ELF-1 (cell line): Measurements from ENCODE around the gene DAPK2.

ENCODE experiments used
- DNase-seq: peaks from one replicate; pipeline ENCODE4 v3.0.0-alpha.2; 2016; ENCODE audit warnings: low read depth, low spot score

DAPK2 gene

DNA sequence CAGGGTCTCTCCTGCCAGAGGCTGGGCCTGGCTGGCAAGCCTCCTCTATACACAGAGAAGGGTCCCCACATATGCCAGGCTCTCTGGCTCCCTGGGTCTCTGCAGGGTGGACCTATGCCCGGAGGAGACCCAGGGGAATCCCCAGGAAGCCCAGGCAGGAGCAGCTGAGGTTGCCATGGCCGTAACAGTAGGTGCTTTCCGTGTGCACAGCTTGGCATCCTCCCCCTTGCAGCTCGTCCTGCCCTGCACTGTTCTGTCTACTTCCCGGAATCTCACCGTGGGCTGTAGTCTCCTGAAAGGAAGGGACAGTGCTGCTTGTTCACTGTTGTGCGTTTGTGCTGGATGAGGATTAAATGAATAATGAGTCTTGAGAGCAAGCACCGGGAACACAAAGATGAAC lies 47.8 kb downstream of the DAPK2 start:
- DNase-seq = no peak

DNA sequence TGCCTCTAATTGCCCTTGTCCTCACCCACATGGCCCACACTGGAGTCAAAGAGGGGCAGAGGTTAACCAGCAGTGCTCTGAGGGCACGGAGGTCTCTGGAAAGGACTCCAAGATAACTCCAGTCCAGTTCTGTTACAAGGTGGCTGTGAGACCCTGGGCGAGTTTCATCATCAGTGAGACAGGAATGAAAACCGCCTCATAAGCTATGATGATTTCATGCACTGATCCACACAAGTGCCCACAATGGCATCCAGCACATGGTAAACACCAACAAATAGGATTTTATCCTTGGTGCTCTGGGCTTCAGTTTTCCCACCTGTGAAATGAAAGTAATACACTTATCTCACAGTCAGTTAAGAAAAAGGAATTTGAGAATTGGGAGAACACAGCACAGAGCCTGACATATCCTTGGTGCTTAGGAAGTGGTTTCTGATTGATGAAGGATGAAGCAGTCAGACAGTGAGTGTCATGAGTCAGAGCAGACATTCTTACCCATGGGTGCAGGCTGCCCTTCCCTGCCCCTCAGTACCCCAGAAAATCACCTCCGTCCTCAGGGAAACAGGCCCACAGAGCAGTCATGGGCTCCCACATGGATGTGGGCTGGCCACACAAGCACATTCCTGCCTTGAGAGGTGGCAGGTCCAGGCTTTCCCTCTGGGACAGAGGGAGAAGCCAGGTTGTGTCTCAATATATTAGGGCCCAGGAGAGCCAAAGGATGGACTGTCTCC lies 48.4 kb downstream of the DAPK2 start:
- DNase-seq = no peak

DNA sequence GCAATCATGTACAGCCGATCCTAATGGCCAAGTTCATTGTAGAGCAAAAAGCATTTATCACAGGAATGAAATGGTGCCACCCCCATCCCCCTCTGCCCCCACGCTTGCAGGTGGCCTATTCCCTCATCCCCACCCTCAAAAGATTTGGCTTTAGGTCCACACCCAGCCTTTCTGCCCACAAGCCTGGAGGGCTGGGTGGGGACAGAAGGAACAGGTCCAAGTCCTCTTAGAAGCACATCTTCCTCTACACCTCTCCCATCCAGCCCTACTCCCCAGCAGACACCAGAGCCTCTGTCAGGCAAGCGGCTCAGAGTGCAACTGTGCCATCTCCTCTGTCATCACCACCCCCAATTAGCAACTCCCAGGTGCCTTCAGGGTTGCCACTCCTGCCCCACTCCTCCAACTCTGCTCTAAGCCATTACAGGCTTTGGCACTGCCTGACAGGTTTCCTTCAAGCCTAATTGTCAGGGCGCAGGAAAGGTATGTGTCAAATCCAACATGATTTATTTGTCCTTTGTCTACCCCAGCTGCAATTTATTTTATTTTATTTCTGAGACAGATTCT lies 49.4 kb downstream of the DAPK2 start:
- DNase-seq = no peak

DNA sequence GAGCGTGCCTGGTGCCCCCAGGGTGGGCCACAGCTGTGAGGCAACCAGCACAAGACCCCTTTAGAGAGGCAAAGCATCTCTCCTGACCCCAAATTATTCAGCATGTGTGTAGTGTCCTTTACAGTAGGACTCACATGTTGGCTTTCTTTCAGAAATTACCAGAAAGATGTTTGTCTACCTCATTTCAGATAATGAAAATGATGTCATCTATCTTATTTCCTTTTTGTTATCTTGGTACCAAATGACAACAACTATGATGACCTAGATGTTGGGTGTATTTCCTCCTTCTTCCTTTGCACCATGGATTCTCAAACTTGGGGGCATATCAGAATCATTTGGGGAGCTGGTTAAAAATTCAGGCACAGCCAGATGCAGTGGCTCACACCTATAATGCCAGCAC lies 50.5 kb downstream of the DAPK2 start:
- no peak for DNase-seq

DNA sequence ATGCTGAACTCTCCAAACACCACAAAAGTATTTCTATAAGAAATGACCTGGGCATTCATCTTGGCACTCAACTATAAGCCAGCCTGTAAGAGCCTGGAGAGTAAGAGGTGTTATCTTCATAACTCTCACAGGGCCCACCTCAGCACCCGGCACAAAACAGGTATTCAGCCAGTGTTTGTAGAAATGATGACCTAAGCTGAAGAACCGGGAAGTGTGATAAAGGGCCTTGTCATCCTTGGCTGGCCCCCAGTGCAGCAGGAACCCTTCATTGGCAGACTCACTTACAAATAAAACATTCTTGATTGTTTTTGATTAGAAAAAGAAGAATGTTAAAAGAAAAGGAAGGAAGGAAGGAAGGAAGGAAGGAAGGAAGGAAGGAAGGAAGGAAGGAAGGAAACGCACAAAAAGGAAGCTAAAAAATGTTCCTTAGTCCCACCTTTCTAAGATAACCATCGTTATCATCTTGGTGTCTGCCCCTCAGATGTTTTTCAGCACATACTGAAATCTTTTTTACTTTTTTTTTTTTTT lies 52.1 kb downstream of the DAPK2 start:
- no peak for DNase-seq

DNA sequence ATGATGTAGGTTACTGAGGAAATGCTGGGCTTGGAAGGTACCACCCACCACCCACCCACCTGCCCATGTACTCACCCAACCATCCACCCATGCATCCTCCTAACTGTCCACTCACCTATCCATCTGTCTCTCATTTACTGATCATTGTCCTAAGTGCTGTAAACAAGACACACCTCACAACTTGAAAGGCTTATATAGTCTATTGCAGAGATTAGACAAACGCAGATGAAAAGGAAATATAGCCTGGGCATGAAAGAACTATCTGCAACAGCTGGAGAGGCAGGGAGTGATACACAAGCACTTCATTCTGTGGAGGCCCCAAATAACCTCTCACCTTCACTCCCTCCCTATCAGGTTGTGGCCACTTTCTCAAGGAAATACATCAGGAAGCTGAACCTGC lies 54.0 kb downstream of the DAPK2 start:
- DNase-seq = no peak

DNA sequence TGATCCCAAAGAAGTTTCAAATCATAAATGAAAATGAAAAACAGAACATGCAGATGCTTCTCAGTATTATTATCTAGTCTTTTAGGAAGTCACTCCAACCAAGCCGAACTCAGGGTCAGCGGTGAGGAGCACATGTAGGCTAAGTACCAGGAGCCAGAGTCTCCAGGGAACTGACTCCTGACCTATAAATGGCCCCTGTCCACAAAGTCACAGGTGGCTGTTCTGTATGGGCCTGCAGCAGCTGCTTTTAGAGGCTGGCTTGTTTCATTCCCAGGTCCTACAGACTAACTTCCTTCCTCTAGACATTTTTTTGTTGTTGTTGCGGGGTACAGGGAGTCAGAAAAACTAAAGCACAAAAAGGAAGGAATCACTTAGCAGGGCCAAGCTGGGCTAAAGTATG lies 54.6 kb downstream of the DAPK2 start:
- no peak for DNase-seq

DNA sequence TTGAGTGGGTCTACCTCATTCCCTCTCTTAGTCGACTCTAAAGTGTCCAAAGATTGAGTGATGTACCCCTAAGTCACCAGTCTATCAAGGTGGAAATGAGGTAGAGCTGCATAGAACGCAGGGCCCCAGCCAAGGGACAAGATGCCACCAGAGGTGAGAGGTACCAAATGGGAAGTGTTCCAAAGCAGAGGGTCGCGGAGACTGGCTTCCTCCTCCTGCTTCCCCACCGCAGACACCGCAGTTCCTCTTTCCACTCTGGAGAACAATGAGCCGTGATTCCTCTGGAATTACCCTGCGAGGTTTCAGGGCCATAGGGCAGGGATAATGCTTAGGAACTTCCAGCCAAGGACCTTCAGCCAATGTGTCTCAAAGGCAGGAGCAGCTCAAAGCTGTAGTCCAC lies 55.8 kb downstream of the DAPK2 start:
- no peak for DNase-seq

DNA sequence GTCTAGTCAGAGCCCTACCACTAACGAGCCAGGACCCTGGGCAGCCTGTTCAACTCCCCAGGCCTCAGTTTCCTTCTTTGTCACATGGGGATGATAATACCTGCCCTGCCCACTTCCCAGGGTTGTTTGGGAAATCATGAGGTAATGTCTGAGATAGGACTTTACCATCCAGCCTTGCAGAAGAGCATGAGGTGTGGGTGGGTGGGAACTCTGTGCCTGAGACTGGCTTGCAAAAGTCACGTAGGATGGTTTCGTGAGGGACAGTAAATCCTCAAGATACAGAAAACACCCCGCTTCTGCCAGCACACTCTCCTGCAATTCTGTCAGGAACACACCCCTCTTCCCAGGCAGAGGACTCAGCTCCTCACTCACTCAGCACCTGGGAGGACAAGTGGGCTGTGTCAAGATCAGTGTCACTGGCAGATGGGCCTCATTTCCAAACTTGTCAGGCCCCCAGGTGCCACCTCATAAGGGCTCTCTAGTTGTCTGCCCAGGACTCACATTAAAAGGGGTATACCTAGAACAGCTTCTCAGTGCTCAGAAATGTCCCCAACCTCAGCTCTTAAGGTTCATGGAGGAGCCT lies 58.4 kb downstream of the DAPK2 start:
- no peak for DNase-seq

DNA sequence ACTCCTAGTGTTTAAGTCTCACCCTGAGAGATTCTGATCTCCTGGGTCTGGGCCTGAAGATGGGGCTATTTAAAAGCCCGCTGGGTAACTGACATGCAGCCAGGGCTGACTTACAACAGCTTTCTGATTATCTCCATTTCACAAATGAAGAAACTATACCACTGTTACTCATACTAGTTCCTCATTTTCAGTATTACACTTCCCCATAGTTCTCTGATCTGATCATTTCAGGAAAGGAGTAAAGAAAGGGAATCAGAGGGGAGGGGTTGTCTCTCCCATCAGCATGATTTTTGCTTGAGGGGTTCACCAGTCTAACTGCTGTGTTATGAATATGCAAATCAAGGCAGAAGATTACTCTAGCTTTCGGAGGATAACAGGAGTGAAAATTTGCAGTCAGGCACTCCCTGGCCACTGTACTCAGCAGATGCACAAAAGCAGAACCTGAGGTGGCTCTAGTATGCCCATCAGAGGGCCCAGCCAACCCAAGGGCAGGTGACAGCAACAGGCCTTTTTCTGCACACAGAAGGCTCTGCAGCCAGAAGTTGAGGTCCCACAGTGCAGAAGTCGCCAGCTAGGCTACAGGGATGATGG lies 59.4 kb downstream of the DAPK2 start:
- no peak for DNase-seq

DNA sequence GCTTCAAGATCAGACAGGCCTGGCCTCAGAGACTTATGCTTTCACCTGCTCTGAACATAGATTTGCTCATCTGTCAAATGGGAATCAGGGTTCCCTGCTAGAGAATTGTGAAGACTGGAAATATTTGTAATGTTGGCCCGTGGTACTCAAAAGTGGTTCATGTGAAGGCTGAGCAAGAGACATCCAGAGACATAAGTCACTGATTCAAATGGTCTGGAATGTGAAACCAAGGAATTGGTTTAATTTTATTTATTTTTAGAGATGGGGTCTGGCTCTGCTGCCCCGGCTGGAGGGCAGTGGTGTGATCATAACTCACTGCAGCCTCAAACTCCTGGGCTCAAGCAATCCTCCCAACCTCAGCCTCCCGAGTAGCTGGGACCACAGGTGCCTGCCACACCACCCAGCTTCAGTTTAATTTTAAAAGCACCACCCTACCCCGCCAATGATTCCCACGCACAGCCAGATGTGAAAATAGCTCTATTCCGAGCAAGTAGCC lies 60.1 kb downstream of the DAPK2 start:
- DNase-seq = no peak

DNA sequence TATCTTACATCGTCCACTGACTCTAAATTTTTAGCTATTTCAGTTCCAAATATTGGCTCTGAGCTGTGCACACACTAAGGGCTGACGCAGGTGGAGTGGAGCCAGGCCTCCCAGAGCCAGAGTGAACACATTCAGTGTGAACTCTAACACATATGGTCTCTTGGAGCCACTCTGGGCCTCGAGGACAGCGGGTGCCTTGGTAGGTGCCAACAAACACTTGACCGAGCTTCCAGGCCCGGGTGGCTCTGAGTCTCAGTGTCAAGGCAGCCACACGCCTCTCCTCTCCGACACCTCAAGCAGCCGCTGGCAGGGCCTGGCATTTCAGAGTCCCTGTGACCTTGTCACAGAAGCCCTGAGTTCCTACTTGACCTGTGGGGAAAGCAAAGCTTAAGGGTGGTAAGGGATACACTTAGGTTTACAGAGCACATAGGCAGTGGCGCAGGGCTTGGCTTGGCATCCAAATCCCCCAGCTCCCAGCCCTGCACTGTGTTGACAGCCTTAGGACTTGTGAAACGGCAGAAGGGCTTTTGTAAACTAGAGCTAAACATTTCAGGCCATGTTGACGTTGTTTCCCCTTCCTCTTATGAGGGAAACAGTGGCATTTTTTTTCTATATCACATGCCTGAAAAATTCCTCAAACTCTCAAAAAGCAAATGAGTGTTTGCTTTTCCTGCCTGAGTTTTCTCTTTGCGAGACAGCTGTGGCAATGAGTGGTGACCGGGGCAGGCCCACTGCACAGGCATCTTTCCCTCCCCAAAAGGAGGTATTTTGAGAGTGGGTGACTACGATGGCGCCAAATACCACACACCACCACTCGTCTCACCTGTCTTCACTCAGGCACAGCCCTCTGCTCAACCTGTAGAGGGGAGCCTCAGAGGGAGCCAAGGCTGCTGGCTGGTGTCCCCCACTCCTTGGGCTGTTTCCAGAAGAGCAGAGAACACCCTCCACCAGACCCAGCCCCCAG lies 60.8 kb downstream of the DAPK2 start:
- no peak for DNase-seq

DNA sequence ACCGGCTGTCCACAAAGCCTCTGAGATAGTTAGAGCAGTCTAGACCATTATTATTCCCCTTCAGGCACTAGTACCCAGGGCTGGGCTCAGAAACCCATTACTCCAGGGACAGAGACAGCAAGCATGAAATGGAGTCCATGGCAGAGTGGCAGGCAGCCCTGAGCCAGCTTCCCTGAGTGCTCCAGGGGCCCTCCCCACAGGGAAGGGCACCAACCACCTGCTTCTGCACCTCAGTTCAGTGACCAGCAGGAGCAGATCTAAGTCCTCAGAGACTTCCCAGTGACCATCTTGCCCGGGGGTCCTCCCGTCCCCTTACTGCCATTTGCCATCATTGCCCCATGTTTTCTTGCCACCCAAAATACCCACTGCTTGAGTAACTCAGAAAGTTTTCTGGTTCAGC lies 62.0 kb downstream of the DAPK2 start:
- DNase-seq = no peak

DNA sequence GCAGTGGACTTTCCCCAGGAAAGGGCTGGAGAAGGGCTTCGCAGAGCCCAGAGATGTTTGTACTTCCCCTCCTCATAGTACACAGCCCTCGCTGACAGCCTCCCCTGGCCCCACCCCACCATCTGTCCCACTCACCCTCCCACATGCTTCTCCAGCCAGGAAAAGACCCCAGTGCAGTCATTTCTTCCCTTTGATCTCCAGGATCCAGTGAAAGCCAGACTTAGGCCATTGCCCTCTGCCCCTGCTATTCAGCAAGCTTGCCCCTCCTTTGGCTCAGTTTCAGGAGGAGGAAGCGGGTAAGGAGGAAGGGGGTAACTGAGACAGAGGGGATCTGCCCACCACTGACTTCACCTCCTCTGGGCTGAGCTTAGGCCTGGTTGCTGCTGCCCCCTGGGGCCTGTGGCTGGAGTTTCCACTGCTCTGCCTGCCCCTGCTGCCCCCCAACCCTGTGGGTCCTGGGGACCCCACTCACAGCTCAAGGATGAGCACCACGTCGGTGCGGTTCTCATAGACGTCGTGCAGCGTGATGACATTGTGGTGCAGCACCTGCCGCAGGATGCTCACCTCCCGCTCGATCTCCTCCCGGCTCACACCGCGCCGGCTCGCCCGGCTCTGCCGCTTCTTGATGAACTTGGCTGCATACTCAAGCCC lies 63.1 kb downstream of the DAPK2 start:
- DNase-seq = no peak

DNA sequence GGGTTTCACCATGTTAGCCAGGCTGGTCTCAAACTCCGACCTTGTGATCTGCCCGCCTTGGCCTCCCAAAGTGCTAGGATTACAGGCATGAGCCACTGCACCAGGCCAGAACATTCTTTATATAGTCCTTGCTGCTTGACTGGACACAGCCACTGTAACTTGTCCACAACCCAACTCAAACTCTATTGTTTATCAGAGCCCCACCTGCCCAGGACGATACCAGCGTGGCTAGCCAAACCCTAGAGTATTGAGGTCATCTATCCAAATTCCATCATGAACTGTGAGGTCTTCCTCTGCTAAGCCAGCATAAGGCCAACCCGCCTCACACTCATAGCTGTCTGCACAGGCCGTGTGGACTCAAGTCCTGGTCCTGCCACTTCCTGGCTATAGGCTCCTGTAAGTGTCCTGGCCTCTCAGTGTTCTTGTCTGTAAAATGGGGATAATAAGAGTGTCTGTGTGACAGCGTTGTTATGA lies 63.9 kb downstream of the DAPK2 start:
- no peak for DNase-seq

DNA sequence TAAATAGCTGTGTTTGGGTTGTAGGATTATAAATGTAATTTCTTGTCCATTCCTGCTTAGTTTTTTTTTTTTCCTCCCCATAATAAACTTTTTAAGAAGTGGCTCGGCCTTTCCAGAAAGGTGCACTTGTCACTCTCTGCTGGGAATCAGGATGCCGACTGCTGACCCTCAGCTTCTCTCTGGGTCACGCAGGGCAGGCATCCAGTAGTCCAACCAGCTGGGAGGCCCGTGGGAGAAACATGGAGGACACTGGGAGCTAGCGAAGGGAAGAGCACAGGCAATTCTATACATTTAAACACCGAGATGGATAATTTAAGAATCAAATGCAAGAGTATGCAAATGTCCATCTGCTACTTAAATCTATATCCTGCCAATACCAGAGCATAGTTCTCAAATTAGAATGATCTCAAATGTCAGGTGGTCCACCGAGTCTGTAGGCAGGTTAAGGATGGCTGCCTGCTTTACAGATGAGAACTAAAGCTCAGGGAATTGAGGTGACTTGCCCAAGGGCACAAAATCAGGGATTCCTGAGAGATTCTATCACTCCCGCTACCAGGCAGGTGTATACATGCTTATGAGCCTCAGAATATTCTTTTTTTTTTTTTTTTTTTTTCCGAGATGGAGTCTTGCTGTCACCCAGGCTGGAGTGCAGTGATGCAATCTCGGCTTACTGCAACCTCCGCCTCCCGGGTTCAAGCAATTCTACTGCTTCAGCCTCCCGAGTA lies 64.5 kb downstream of the DAPK2 start:
- no peak for DNase-seq

DNA sequence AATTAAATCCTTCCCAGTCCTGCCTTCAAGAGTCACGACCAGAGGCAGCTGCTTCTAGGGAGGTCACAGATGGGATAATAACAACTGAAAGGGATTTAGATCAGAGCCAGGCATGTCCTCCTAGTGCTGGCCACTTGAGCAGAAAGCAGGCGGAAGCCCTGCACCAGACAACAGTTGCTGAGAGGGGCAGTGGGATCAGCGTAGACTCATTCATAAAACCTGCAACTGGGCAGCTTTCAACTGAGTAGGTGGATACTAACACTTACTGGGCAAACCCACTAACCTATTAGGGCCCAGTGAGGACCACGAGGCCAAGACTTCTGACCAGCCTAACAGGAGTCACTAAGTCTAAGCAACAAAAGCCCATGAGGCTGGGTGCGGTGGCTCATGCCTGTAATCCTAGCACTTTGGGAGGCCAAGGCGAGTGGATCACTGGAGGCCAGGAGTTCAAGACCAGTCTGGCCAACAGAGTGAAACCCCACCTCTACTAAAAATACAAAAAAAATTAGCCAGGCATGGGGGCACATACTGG lies 67.0 kb downstream of the DAPK2 start:
- no peak for DNase-seq

DNA sequence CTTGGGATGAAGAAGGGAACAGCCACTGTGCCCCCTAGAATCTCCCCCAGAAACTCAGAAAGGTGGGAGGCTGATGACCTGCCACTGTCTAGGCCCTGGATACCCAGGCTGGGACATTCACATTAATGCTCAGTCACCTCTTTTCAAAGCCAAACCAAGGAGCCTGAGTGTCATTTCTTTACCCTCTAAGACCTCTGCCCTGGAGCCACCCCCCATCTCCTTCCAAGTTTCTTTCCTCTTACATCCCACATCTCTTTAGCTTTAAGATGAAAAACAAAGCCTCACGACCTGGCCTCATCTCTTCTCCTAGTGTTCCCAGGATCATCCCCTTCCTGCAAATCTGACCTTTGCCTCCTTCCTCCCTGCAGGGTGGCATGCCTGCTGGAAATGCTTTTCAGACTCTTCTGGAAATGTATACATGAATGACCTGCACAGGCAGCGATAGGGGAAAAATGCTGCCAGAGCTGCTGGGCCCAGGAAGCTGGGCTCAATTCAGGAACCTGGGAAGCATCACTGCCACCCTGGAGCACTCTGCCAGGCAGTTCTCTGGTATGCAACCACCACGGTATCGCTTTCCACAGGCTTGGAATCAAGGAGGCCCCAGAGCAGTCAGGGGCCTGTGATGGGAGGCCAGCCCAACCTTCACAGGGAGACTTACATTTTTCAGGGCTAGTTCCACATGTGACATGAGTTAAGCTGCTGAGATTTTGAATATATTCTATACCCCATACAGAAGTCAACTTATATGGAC lies 67.6 kb downstream of the DAPK2 start:
- peak; percentile 16 for DNase-seq

DNA sequence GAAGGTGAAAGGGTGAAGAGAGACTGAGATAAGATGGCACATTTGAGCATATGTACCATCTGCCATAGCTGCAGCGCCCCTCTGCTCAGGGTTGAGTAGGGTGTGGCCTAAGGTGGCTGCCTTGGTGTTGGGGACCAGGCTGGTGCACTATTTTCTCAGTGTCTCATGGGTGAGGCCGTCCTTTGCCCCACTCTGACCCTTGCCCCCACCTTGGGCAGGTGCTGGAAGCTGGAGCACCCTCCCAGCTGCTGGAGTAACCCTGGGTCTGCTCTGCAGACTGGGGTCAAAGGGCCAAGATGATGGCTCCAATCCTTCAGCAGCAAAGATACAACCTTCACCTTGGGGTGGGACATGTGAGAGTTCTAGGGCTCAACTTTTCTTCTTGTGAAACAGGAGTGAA lies 69.2 kb downstream of the DAPK2 start:
- no peak for DNase-seq
